ENCODE data around the gene ZNF792.

DNA sequence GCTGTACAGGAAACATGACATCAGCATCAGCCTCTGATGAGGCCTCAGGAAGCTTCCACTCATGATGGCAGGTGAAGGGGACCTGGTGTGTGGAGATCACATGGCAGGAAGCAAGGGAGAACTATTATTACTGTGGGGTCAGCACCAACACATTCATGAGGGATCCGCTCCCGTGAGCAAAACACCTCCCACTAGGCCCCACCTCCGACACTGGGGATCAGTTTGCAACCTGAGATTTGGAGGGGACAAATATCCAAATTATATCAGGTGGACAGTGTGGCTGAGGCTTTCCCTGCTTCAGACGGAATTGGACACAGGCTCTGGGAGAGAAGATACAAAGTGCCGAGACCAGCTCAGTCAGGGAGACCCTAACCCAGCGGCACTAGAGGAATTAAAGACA, 5.7 kb upstream of the ZNF792 start:
- no peak for TF ChIP-seq POLR2A (IDR thresholded peaks at IDR 0.05)
- TF ChIP-seq, protein P1, sequence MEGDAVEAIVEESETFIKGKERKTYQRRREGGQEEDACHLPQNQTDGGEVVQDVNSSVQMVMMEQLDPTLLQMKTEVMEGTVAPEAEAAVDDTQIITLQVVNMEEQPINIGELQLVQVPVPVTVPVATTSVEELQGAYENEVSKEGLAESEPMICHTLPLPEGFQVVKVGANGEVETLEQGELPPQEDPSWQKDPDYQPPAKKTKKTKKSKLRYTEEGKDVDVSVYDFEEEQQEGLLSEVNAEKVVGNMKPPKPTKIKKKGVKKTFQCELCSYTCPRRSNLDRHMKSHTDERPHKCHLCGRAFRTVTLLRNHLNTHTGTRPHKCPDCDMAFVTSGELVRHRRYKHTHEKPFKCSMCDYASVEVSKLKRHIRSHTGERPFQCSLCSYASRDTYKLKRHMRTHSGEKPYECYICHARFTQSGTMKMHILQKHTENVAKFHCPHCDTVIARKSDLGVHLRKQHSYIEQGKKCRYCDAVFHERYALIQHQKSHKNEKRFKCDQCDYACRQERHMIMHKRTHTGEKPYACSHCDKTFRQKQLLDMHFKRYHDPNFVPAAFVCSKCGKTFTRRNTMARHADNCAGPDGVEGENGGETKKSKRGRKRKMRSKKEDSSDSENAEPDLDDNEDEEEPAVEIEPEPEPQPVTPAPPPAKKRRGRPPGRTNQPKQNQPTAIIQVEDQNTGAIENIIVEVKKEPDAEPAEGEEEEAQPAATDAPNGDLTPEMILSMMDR (IDR thresholded peaks at IDR 0.05), result no peak

Data from thyroid gland (tissue), 4 donors.